Activated CD4-positive, CD25-positive, alpha-beta regulatory T cell treated with anti-CD3 and anti-CD28 coated beads, Interleukin-2, amount 50 U/mL, for 16 hours (primary cell): ENCODE data around the gene PPBP.

ENCODE experiments used
- DNase-seq: peaks from one replicate; pipeline ENCODE4 v3.0.0-alpha.2; 2020; ENCODE audit warnings: low read depth, low spot score

The PPBP gene

DNA sequence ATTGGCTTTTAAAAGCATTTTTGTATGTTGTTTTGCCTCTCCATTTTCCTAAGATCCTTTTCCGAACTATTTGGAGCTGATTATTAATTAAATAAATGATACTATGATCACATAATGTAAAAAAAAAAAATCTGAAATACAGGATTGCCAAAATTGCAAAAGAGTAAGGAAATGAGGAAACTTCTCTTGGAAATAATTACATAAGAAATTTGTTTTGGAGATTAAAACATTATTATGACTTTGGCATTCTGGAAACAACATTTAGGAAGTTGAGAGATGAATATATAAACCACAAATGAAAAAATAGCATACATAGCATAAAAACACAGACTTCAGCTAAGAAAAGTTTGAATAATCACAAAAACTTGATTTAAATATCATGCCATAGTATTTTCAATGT, 39.7 kb downstream of the PPBP start:
- DNase-seq: no peak

DNA sequence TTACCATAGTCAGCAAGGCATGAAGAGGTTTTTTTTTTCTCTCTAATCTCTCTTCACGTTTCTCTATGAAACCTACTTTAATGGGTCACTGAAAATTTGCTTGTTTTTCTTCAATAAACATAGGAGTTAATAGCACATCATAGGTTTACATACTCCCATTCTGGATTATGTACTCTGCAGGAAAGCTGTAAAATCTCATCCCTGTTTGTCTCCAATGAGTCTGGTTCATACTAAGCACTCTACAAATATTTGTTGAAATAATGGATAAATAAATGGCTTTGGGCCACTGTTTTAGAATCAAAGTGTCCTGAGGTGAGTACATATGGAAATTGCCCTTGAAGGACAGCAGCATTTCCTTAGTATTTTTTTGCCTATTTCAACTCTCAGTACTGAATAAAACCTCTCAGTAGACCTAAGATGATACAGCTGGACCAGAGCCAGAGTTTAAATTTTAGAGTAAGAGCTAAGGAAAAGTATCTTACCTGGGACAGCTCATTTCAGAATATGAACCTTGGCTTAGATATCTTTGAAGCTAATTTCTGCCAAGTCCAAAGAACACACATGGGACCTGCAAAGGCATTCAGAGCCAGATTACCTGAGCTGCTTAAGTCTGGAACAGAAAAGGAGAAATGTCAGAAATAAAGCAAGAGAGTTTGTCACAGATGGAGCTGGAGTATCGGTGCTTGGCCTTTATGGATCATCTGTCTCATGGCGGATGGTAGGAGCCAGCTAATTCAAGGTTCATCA, 40.6 kb downstream of the PPBP start:
- no peak for DNase-seq

- DNase-seq: no peak
Measured at GRCh38 chr4:73945674-73946449, 42.1 kb downstream of the PPBP start.

GRCh38 chr4:73945140-73945539, 42.9 kb downstream of the PPBP start:
- DNase-seq: no peak

GRCh38 chr4:73944061-73944875, 43.7 kb downstream of the PPBP start:
- no peak for DNase-seq

GRCh38 chr4:73943555-73943954, 44.4 kb downstream of the PPBP start:
- DNase-seq: no peak

DNA sequence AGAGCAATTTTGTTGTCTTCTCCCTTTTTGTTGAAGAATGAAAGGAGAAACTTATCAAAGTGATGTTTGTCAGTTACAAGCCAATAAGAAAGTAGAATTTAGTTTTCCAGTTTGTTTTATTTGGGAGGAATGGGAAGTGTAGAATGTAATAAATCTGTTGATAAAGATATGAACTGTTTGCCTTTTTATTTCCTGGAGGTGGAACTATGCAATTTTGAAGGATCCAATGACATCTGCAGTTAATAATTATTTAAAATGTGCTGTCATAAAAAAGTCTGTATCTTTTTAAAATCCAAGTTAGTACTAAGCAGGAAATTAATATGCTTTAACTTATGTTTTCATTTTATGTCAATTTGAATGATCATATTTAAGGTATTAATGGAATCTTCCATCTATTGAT, 51.0 kb downstream of the PPBP start:
- DNase-seq: no peak
